RWPE2 (cell line): ENCODE data around the gene GFPT1.

Experiments used
- ATAC-seq: fragments of 200-7000 bp; cut with Tn5 transposase; 3 replicates; pipeline ENCODE4 v1.9.1; 2021; ENCODE audit warnings: low read depth
- DNase-seq: peaks from one replicate; pipeline ENCODE4 v3.0.0-alpha.2; 2020; ENCODE audit warnings: low spot score
- H3K27ac ChIP-seq: fragments of 450-650 bp; 2 replicates; pipeline ENCODE4 v1.5.1; 2017; ENCODE audit warnings: mild to moderate bottlenecking; ENCODE audit not compliant: poor library complexity, severe bottlenecking
- H3K27me3 ChIP-seq: fragments of 250-450 bp; sonication (Bioruptor Pico); 2 replicates; pipeline ENCODE4 v1.5.1; 2021; ENCODE audit warnings: mild to moderate bottlenecking, moderate library complexity; ENCODE audit not compliant: insufficient read depth, poor library complexity, severe bottlenecking
- H3K36me3 ChIP-seq: fragments of 250-450 bp; sonication (Bioruptor Pico); 2 replicates; pipeline ENCODE4 v1.5.1; 2020; ENCODE audit warnings: low read depth, mild to moderate bottlenecking, moderate library complexity
- H3K4me1 ChIP-seq: fragments of 250-450 bp; sonication (Bioruptor Pico); 2 replicates; pipeline ENCODE4 v1.5.1; 2021; ENCODE audit warnings: mild to moderate bottlenecking, moderate library complexity; ENCODE audit not compliant: insufficient read depth, poor library complexity, severe bottlenecking
- H3K4me3 ChIP-seq: fragments of 250-450 bp; sonication (Bioruptor Pico); 2 replicates; pipeline ENCODE4 v1.5.1; 2021; ENCODE audit warnings: mild to moderate bottlenecking, moderate library complexity; ENCODE audit not compliant: severe bottlenecking
- H3K9me3 ChIP-seq: fragments of 250-450 bp; sonication (Bioruptor Pico); 2 replicates; pipeline ENCODE4 v1.5.1; 2021; ENCODE audit warnings: mild to moderate bottlenecking, moderate library complexity; ENCODE audit not compliant: severe bottlenecking
- CTCF ChIP-seq: fragments of 450-650 bp; IDR thresholded peaks from one replicate; pipeline ENCODE4 v1.5.1; 2017; ENCODE audit warnings: mild to moderate bottlenecking, moderate library complexity; ENCODE audit not compliant: poor library complexity, severe bottlenecking

The GFPT1 gene

GRCh38 chr2:69335311-69335710 lies 51.7 kb downstream of the GFPT1 start:
- DNase-seq (no peak), ATAC-seq (no peak)
- TF ChIP-seq CTCF = no peak
- H3K4me3 ChIP-seq = no peak overlapping the region
- H3K36me3 ChIP-seq = peaks cover 89% of the 10 kb centered on the region
- no peaks in the 10 kb centered on the region for H3K4me1 ChIP-seq
- H3K27ac ChIP-seq = no peak overlapping the region
- H3K9me3 ChIP-seq = no peaks in the 10 kb centered on the region
- H3K27me3 ChIP-seq = no peaks in the 10 kb centered on the region

GRCh38 chr2:69333352-69333751 lies 53.7 kb downstream of the GFPT1 start:
- peaks cover 90% of the 10 kb centered on the region for H3K36me3 ChIP-seq
- H3K4me1 ChIP-seq = no peaks in the 10 kb centered on the region
- H3K9me3 ChIP-seq = no peaks in the 10 kb centered on the region
- DNase-seq (no peak), ATAC-seq (no peak)
- H3K27ac ChIP-seq = no peak overlapping the region
- no peaks in the 10 kb centered on the region for H3K27me3 ChIP-seq
- no peak overlapping the region for H3K4me3 ChIP-seq
- no peak for TF ChIP-seq CTCF

GRCh38 chr2:69330781-69331180 lies 56.2 kb downstream of the GFPT1 start:
- no peak overlapping the region for H3K4me3 ChIP-seq
- H3K27ac ChIP-seq = no peak overlapping the region
- H3K4me1 ChIP-seq = no peaks in the 10 kb centered on the region
- H3K9me3 ChIP-seq = no peaks in the 10 kb centered on the region
- H3K27me3 ChIP-seq = no peaks in the 10 kb centered on the region
- H3K36me3 ChIP-seq = peaks cover 96% of the 10 kb centered on the region
- no peak for ATAC-seq
- DNase-seq = no peak
- TF ChIP-seq CTCF = no peak

GRCh38 chr2:69322631-69323030 lies 64.4 kb downstream of the GFPT1 start:
- Histone ChIP-seq H3K4me1 (peaks cover 12% of the 10 kb centered on the region), H3K9me3 (no peaks in the 10 kb centered on the region), H3K27ac (no peak overlapping the region), H3K27me3 (no peaks in the 10 kb centered on the region), H3K36me3 (peaks cover 78% of the 10 kb centered on the region), H3K4me3 (no peak overlapping the region)
- ATAC-seq = no peak
- no peak for DNase-seq
- no peak for TF ChIP-seq CTCF

GRCh38 chr2:69316550-69316949 lies 70.5 kb downstream of the GFPT1 start:
- Histone ChIP-seq H3K4me1 (peaks cover 12% of the 10 kb centered on the region), H3K4me3 (no peak overlapping the region), H3K9me3 (no peaks in the 10 kb centered on the region), H3K27ac (no peak overlapping the region), H3K27me3 (no peaks in the 10 kb centered on the region), H3K36me3 (peaks cover 32% of the 10 kb centered on the region)
- DNase-seq = no peak
- no peak for ATAC-seq
- no peak for TF ChIP-seq CTCF
